Measurements from ENCODE around the gene RALB. TPM values are rescaled to one million over a fixed set of nuclear protein-coding genes. Genes with fewer than 3 reads are reported as not detected.

The RALB gene
- total and polyA plus RNA-seq, 2 of the 4 experiments (the other 2 are of a cell fraction) = 53.6 to 54.7 TPM

GRCh38 chr2:120321721-120322284, 69.2 kb downstream of the RALB start:
- ATAC-seq (ENCODE audit: low read depth) (no peak), DNase-seq (no peak)
- no peak overlapping the region for H2BK5ac ChIP-seq (ENCODE audit: low read depth, low read length, poor library complexity, severe bottlenecking)
- POLR2A ChIA-PET (ENCODE audit: unreplicated experiment) = no interaction called here
- H4K8ac ChIP-seq (ENCODE audit: low read depth in 2 of 2, low read length in 2 of 2) = no peak overlapping the region
- H3K4me2 ChIP-seq (ENCODE audit: low read depth, low read length) = no peak overlapping the region
- H4K20me1 ChIP-seq (ENCODE audit: insufficient read depth, low read length) = no peaks in the 10 kb centered on the region
- no peaks in the 10 kb centered on the region for H3K9me3 ChIP-seq (ENCODE audit: control insufficient read depth, insufficient read depth, low read length)
- H2BK120ac ChIP-seq (ENCODE audit: low read depth, low read length) = no peak overlapping the region
- intact Hi-C loops (cut with micrococcal nuclease) (no loop called here), in situ Hi-C loops (cut with MboI; ENCODE audit: low sequenced_read_pairs) (no loop called here), dilution Hi-C loops (cut with HindIII; ENCODE audit: low sequenced_read_pairs, unreplicated experiment) (no loop called here)
- H4K91ac ChIP-seq (ENCODE audit: insufficient read depth, low read depth, low read length) = no peak overlapping the region
- H3K27me3 ChIP-seq (ENCODE audit: control insufficient read depth, insufficient read depth, low read length) = peaks cover 50% of the 10 kb centered on the region
- no peak overlapping the region for H2AK5ac ChIP-seq (ENCODE audit: low read depth, low read length)
- CTCF ChIA-PET = interaction anchor here (1.2 kb wide), 1 partner anchor 9 kb away, joined by 3 read pairs; no protein-coding TSS in a partner anchor
- no peak overlapping the region for H3K18ac ChIP-seq (ENCODE audit: low read depth, low read length)
- H3K79me1 ChIP-seq (ENCODE audit: low read depth in 1 of 2, low read length in 2 of 2) = no peaks in the 10 kb centered on the region
- no peak overlapping the region for H4K5ac ChIP-seq (ENCODE audit: low read depth, low read length)
- 95% methylated on average over 3 of the region's 10 CpGs; no CpG with 5 or more reads in 1 of the 2 experiments for WGBS, 2 experiments (ENCODE audit: extremely low coverage in 2 of 2, insufficient read length in 1 of 2)
- no peak overlapping the region for H3K9ac ChIP-seq (ENCODE audit: low read depth, low read length)
- no peak overlapping the region for H3K23ac ChIP-seq (ENCODE audit: low read depth, low read length)
- H3K4me3 ChIP-seq (ENCODE audit: insufficient read depth, low read depth, low read length) = no peak overlapping the region
- H3K4ac ChIP-seq (ENCODE audit: low read depth, low read length) = no peak overlapping the region
- no peaks in the 10 kb centered on the region for H3K36me3 ChIP-seq (ENCODE audit: control insufficient read depth, insufficient read depth, low read length)
- H2AFZ ChIP-seq (replicated peaks; ENCODE audit: low read length, poor library complexity) = no peak overlapping the region
- H2BK15ac ChIP-seq (ENCODE audit: low read depth, low read length) = no peak overlapping the region
- TF ChIP-seq CHD1 (IDR thresholded peaks at IDR 0.05; ENCODE audit: low read depth, low read length) (no peak), RCOR1 (IDR thresholded peaks at IDR 0.05; ENCODE audit: insufficient replicate concordance, low read length) (no peak)
- BruUV-seq (replicated peaks) = no TSS peak
- no peaks in the 10 kb centered on the region for H3K9me1 ChIP-seq (ENCODE audit: insufficient read depth, low read length)
- H2AK9ac ChIP-seq (replicated peaks; ENCODE audit: low read depth, low read length, poor library complexity) = no peak overlapping the region
- no peak overlapping the region for H3K14ac ChIP-seq (replicated peaks; ENCODE audit: low read depth, low read length)
- H2BK20ac ChIP-seq (ENCODE audit: low read depth, low read length) = no peak overlapping the region
- peaks cover 3% of the 10 kb centered on the region; the same call in 1 of the 2 replicates for H3K4me1 ChIP-seq (ENCODE audit: control insufficient read depth, insufficient read depth, low read length)
- no peak overlapping the region for H3K27ac ChIP-seq (ENCODE audit: insufficient read depth, low read length)
- H3K56ac ChIP-seq (ENCODE audit: extremely low read depth, insufficient read depth, low read length) = no peak overlapping the region
